Left ventricle myocardium inferior (tissue), 1 donor: Measurements from ENCODE around the gene MUTYH. TPM values are rescaled to one million over a fixed set of nuclear protein-coding genes. Genes with fewer than 3 reads are reported as not detected.

Experiments
- DNase-seq: peaks from one replicate; pipeline ENCODE4 v3.0.0-alpha.2; 2020
- H3K27ac ChIP-seq: fragments of 200-600 bp; replicated peaks from 2 replicates; pipeline ENCODE4 v1.8.0; 2021
- H3K27me3 ChIP-seq: fragments of 200-600 bp; 2 replicates; pipeline ENCODE4 v1.8.0; 2021; ENCODE audit warnings: low read depth
- H3K36me3 ChIP-seq: fragments of 200-600 bp; 2 replicates; pipeline ENCODE4 v1.8.0; 2021
- H3K4me1 ChIP-seq: fragments of 200-600 bp; 2 replicates; pipeline ENCODE4 v1.8.0; 2021
- H3K4me3 ChIP-seq: fragments of 200-600 bp; 2 replicates; pipeline ENCODE4 v1.8.0; 2021; ENCODE audit warnings: mild to moderate bottlenecking, moderate library complexity
- H3K9me3 ChIP-seq: fragments of 200-600 bp; replicated peaks from 2 replicates; pipeline ENCODE4 v1.8.0; 2021
- intact Hi-C: fragments of 100-400 bp; cut with micrococcal nuclease; formaldehyde crosslinking; loops from one replicate; pipeline ENCODE4 v1.11.0; 2022
- total RNA-seq: library from RNA; stranded (reverse); fragmentation: NEBNext Ultra II Directional; extraction: Animal tissue kit (Norgen Biotek cat#: 25700); gene quantifications from one replicate; pipeline ENCODE4 v1.2.1, GENCODE V29; 2021
- TF ChIP-seq, protein P1 (sequence below): fragments of 200-600 bp; IDR thresholded peaks from 2 replicates; pipeline ENCODE4 v1.8.0; 2021; ENCODE audit warnings: antibody characterized with exemption, mild to moderate bottlenecking, borderline replicate concordance
- donor health status: DM: no; HTN: yes; CAD: no; lungs with severe emphysema.

Gene MUTYH
- total RNA-seq, 1 donor from 2014 or later, result 8.1 TPM

DNA sequence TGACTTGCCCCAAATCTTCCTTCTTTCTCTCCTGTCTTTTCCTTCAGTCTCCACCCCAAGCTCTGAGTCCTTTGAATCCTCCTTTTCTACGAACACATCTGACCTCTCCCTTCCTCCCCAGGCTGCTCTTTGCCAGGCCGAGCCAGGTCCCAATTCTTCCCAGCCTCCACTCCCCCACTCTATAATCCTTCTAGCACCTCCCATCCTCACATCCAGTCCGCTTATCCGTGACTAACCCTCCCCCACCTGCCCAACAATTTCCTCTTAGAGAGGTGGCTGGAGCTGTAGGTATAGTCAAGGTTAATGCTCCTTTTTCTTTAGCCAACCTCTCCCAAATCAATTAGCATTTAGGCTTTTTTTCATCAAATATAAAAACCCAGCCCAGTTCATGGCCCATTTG, 23.1 kb downstream of the MUTYH start:
- no peak for DNase-seq
- Histone ChIP-seq H3K9me3 (no peaks in the 10 kb centered on the region), H3K4me1 (no peaks in the 10 kb centered on the region), H3K36me3 (no peaks in the 10 kb centered on the region), H3K4me3 (no peak overlapping the region), H3K27me3 (no peaks in the 10 kb centered on the region), H3K27ac (no peak overlapping the region)
- intact Hi-C loops, result no loop called here
- TF ChIP-seq, protein P1, sequence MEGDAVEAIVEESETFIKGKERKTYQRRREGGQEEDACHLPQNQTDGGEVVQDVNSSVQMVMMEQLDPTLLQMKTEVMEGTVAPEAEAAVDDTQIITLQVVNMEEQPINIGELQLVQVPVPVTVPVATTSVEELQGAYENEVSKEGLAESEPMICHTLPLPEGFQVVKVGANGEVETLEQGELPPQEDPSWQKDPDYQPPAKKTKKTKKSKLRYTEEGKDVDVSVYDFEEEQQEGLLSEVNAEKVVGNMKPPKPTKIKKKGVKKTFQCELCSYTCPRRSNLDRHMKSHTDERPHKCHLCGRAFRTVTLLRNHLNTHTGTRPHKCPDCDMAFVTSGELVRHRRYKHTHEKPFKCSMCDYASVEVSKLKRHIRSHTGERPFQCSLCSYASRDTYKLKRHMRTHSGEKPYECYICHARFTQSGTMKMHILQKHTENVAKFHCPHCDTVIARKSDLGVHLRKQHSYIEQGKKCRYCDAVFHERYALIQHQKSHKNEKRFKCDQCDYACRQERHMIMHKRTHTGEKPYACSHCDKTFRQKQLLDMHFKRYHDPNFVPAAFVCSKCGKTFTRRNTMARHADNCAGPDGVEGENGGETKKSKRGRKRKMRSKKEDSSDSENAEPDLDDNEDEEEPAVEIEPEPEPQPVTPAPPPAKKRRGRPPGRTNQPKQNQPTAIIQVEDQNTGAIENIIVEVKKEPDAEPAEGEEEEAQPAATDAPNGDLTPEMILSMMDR, result no peak

DNA sequence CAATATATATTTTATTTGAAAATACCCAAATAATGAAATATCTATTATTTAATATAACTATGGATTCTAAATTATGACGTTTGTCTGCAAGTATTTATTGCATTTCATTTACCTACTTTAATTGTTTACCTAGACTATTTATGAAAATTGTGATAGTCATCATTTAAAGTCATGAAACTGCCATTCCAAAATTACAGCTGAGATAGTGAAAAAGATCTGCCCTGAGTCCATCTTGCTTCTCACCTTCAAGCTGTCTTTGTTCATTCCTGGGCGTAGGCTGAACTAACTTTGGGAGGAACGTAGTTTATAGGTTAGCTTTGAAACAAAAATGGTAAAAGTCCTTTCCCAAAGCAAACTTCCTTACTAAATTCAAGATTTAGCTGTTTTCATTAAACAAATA, 26.0 kb downstream of the MUTYH start:
- H3K9me3 ChIP-seq, result no peaks in the 10 kb centered on the region
- H3K27ac ChIP-seq, result no peak overlapping the region
- TF ChIP-seq, protein P1, result no peak
- no peaks in the 10 kb centered on the region for H3K27me3 ChIP-seq
- no peak for DNase-seq
- H3K4me1 ChIP-seq, result no peaks in the 10 kb centered on the region
- intact Hi-C loops, result no loop called here
- no peaks in the 10 kb centered on the region for H3K36me3 ChIP-seq
- no peak overlapping the region for H3K4me3 ChIP-seq

DNA sequence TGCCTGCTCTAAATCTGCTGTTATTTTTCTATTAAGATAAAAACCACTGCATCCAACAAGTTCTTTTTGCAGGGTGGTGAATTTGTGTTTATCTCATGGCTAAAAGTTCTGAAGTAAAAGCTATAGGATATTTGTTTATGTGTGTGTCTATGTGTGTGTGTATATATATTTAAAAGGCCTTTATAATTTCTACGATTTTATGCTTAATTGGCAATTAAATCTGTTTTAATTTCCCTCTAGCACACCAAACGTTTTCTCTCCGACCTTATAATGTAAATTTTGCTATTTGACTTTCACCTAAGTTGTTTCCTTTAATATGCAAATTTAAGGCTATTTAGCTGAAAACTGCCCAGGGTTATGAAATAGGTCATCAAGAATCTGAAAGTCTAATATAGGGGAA, 33.3 kb downstream of the MUTYH start:
- Histone ChIP-seq H3K36me3 (no peaks in the 10 kb centered on the region), H3K27me3 (no peaks in the 10 kb centered on the region), H3K4me3 (no peak overlapping the region), H3K9me3 (no peaks in the 10 kb centered on the region), H3K27ac (no peak overlapping the region), H3K4me1 (peaks cover 21% of the 10 kb centered on the region)
- no peak for DNase-seq
- TF ChIP-seq, protein P1, result no peak
- intact Hi-C loops, result no loop called here

DNA sequence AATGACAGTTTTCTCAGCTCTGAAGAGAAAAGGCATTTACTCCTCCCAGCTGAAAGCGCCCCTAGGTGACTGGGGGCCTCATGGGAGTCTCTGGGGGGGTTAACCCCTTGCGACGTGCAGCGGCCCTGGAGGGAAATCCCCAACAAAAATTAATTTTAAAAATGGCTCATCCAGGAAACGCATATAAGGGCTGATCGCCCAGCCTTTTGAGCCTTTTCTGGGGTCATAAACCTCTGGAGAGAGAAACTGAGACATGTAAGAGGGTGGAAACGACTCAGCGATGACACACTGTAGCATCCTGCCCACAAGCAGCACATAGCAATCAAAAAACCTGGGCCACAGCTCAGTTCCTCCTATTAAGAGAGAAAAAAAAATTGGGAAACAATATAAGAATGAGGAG, 33.9 kb downstream of the MUTYH start:
- intact Hi-C loops, result no loop called here
- H3K9me3 ChIP-seq, result no peaks in the 10 kb centered on the region
- no peak overlapping the region for H3K4me3 ChIP-seq
- no peak overlapping the region for H3K27ac ChIP-seq
- peaks cover 21% of the 10 kb centered on the region for H3K4me1 ChIP-seq
- no peaks in the 10 kb centered on the region for H3K27me3 ChIP-seq
- H3K36me3 ChIP-seq, result no peaks in the 10 kb centered on the region
- TF ChIP-seq, protein P1, result no peak
- DNase-seq, result no peak

DNA sequence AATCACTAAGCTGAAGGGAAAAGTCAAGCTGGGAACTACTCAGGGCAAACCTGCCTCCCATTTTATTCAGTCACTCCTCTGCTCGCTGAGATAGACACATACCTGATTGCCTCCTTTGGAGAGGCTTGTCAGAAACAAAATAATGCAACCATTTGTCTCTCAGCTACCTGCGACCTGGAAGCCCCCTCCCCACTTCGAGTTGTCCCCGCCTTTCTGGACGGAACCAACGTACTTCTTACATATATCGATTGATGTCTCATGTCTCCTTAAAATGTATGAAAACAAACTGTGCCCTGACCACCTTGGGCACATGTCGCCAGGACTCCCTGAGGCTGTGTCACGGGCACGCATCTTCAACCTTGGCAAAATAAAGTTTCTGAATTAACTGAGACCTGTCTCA, 35.0 kb downstream of the MUTYH start:
- H3K9me3 ChIP-seq, result no peaks in the 10 kb centered on the region
- no peaks in the 10 kb centered on the region for H3K27me3 ChIP-seq
- TF ChIP-seq, protein P1, result no peak
- H3K36me3 ChIP-seq, result no peaks in the 10 kb centered on the region
- intact Hi-C loops, result no loop called here
- DNase-seq, result no peak
- no peak overlapping the region for H3K4me3 ChIP-seq
- no peak overlapping the region for H3K27ac ChIP-seq
- peaks cover 21% of the 10 kb centered on the region for H3K4me1 ChIP-seq
